ENCODE measurements around the gene ANGEL1. TPM values are rescaled to one million over a fixed set of nuclear protein-coding genes. Genes with fewer than 3 reads are reported as not detected.

Gene ANGEL1
- total RNA-seq, 4 donors from 2014 or later: 21.6 to 27.7 (median 26.1) TPM

DNA sequence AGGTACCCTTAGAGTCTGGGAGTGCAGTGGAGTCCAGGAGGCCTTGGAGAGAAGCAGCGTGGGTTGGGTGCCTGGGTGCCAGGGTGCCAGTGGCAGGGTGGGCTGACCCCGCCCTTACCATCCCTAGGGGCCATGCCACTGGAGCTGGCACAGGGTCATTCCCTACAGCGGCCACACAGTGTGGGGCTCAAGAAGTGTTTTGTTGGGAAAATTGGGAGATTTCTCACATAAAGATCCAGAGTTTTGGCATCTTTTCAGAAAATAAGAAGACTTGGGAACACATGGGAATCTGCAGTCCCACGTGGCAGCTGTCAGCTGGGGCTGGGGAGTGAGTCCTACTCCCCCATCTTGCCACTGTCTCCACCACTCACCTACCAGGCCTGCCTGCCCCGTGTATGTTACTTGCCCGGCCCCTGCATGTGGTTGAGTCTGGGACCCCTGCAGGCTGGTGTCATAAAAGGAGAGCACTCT, 47.2 kb downstream of the ANGEL1 start:
- Histone ChIP-seq H3K27ac (peak overlapping the region in 1 of 4 donors; percentile 38), H3K4me1 (peaks cover 0 to 65% (median 28%) of the 10 kb centered on the region in 4 donors), H3K27me3 (no peaks in the 10 kb centered on the region), H3K36me3 (peaks cover 0 to 6% (median 0%) of the 10 kb centered on the region in 3 donors), H3K4me3 (no peak overlapping the region), H3K9me3 (no peaks in the 10 kb centered on the region)
- DNase-seq (ENCODE audit: low spot score in 2 of 2): peak in 1 of 2 donors; percentile 3
- WGBS, 2 donors: 58 to 64% methylated on average over 6 of the region's 6 CpGs
- TF ChIP-seq POLR2A (IDR thresholded peaks at IDR 0.05) (no peak), EP300 (IDR thresholded peaks at IDR 0.05) (no peak)
- TF ChIP-seq, protein P1, sequence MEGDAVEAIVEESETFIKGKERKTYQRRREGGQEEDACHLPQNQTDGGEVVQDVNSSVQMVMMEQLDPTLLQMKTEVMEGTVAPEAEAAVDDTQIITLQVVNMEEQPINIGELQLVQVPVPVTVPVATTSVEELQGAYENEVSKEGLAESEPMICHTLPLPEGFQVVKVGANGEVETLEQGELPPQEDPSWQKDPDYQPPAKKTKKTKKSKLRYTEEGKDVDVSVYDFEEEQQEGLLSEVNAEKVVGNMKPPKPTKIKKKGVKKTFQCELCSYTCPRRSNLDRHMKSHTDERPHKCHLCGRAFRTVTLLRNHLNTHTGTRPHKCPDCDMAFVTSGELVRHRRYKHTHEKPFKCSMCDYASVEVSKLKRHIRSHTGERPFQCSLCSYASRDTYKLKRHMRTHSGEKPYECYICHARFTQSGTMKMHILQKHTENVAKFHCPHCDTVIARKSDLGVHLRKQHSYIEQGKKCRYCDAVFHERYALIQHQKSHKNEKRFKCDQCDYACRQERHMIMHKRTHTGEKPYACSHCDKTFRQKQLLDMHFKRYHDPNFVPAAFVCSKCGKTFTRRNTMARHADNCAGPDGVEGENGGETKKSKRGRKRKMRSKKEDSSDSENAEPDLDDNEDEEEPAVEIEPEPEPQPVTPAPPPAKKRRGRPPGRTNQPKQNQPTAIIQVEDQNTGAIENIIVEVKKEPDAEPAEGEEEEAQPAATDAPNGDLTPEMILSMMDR (IDR thresholded peaks at IDR 0.05): no peak

DNA sequence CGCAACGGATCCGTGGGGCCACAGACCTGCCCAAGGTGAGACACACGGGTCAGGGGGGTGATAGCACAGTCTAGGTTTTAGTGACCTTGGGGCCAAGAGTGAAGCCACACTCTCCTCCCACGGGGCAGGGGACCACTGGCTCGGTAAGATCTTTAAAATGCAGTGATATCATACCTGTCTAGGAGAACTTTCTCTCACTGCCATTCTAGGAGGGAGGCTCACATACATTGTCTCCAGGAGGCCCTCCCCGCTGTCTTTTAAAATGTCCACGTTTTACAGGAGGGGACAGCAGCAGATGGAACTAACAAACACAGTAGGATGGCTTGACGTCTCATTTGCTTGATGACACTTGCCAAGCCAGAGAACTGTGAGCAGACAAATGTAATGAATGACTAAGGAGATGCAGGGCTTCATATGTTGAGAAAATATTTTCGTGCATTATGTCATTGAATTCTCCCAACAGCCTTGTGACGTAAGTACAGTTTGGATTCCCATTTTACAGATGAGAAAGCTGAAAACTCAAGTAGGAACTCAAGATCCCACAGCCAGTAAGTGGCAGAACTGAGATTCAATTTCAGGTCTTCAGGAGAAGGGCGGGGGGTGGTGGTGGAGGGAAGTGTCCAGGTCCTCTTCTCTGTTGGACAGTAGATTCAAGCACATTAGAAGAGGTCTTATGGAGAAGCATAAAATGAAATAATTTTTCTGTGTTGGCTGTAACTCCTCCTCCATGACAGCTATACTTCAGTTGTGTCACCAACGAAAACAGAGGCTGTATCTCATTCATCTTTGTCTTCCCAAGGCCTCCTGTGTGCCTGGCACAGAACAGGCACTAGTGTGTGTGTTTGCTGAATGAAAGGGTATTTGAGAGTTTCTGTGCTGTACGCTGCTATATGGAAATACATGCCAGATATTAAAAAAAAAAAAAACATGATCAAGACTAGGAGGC, 49.3 kb downstream of the ANGEL1 start:
- H3K4me1 ChIP-seq: peaks cover 0 to 59% (median 20%) of the 10 kb centered on the region in 4 donors
- H3K27me3 ChIP-seq: no peaks in the 10 kb centered on the region
- 43 to 45% methylated on average over 14 of the region's 14 CpGs for WGBS, 2 donors
- DNase-seq (ENCODE audit: low spot score in 2 of 2): no peak
- TF ChIP-seq, protein P1 (IDR thresholded peaks at IDR 0.05): no peak
- TF ChIP-seq EP300 (IDR thresholded peaks at IDR 0.05): no peak
- no peak for TF ChIP-seq POLR2A (IDR thresholded peaks at IDR 0.05)
- H3K27ac ChIP-seq: peak overlapping the region in 2 of 4 donors; percentile 73 to 90
- H3K4me3 ChIP-seq: peak overlapping the region; percentile 67 to 94 (median 74)
- no peaks in the 10 kb centered on the region for H3K36me3 ChIP-seq
- no peaks in the 10 kb centered on the region for H3K9me3 ChIP-seq

DNA sequence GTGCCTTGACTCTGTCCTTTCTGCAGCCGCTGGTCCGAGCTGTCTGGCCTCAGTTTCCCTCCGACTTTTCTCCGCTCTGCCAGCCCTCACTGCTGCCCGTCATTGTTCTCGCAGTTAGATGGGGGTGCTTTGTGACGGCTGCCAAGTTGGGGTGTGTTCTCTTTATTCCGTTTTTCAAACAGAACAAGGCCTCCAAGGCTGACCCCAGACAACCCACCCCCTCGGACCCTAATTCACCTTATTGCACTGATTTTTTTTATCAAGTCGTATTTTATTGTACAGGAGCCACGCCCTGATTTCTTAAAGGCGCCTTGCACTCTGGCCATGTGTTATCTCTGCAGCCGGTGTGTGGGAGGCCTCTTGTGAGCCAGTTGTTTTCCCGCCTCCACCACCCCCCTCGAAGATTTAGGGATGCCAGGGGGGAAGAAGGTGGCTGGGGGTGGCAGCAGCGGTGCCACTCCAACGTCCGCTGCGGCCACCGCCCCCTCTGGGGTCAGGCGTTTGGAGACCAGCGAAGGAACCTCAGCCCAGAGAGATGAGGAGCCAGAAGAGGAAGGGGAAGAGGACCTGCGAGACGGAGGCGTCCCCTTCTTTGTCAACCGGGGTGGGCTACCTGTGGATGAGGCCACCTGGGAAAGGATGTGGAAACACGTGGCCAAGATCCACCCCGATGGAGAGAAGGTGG, 50.1 kb downstream of the ANGEL1 start:
- Histone ChIP-seq H3K27me3 (no peaks in the 10 kb centered on the region), H3K9me3 (no peaks in the 10 kb centered on the region), H3K4me1 (peaks cover 0 to 51% (median 15%) of the 10 kb centered on the region in 4 donors), H3K36me3 (no peaks in the 10 kb centered on the region), H3K27ac (peak overlapping the region; percentile 63 to 90 (median 81)), H3K4me3 (peak overlapping the region; percentile 67 to 94 (median 74))
- DNase-seq (ENCODE audit: low spot score in 2 of 2): no peak
- no peak for TF ChIP-seq EP300 (IDR thresholded peaks at IDR 0.05)
- TF ChIP-seq POLR2A (IDR thresholded peaks at IDR 0.05): no peak
- TF ChIP-seq, protein P1 (IDR thresholded peaks at IDR 0.05): no peak
- 6 to 11% methylated on average over 28 of the region's 28 CpGs for WGBS, 2 donors

DNA sequence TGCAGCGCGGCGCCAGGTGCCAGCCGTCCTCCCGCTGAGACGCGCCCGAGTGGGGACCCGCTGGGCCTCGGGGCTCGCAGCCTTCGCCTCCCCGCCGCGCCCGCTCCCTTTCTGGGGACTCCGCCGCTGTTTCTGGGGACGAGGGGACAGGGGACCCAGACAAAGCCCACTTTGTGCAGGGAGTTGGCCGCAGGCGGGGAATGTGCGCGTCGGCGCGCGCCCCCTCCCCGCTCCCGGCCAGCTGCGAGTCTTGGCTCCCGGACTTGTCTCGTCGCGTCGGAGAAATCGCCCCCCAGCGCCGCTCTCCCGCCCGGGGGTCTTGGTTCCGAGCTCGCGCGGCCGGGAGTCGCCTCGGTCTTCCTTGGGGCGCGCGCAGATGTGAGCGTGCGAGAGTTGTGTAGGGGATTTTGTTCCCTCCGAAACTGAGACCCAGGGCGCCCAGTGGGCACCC, 50.7 kb downstream of the ANGEL1 start:
- peaks cover 0 to 49% (median 15%) of the 10 kb centered on the region in 4 donors for H3K4me1 ChIP-seq
- TF ChIP-seq EP300 (IDR thresholded peaks at IDR 0.05) (no peak), POLR2A (IDR thresholded peaks at IDR 0.05) (no peak)
- TF ChIP-seq, protein P1 (IDR thresholded peaks at IDR 0.05): no peak
- peak overlapping the region; percentile 63 to 90 (median 81) for H3K27ac ChIP-seq
- 1 to 3% methylated on average over 13 to 24 of the region's 54 CpGs for WGBS, 2 donors
- no peaks in the 10 kb centered on the region for H3K27me3 ChIP-seq
- DNase-seq (ENCODE audit: low spot score in 2 of 2): no peak
- peak overlapping the region; percentile 67 to 94 (median 74) for H3K4me3 ChIP-seq
- H3K9me3 ChIP-seq: no peaks in the 10 kb centered on the region
- H3K36me3 ChIP-seq: no peaks in the 10 kb centered on the region

Measured in tibial nerve (tissue), 4 donors.